Measurements from ENCODE around the gene DCUN1D4. TPM values are rescaled to one million over a fixed set of nuclear protein-coding genes. Genes with fewer than 3 reads are reported as not detected.

The DCUN1D4 gene
- total and polyA plus RNA-seq, 2 donors from 2014 or later: 17.0 to 50.7 TPM

DNA sequence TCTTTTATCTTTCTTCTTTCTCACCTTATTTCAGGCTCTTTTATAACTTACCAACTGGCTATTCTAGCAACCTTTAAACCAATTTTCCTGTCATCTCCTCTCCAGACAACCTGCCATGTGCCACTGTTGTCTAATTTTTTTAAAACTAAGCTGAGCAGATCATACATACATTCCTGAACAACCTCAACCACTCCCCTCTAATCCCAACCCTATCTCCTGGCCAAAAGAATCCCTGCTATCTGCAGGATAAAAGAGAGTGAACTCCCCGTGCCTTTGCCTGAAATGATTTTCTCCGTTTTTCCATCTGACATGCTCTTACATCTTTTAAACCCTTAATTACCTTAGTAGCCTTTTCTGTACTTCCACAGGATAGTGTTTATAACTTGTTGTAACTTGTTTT, 35.5 kb downstream of the DCUN1D4 start:
- Histone ChIP-seq H3K4me1 (ENCODE audit: control insufficient read depth in 2 of 3, insufficient read depth in 2 of 3, low read depth in 1 of 3, low read length in 3 of 3) (peaks cover 0 to 5% (median 0%) of the 10 kb centered on the region in 3 donors), H3K9me3 (ENCODE audit: control insufficient read depth in 2 of 3, insufficient read depth in 1 of 3, low read length in 3 of 3) (no peaks in the 10 kb centered on the region), H3K27ac (ENCODE audit: low read depth in 2 of 2, low read length in 2 of 2) (no peak overlapping the region), H3K9ac (ENCODE audit: low read length in 3 of 3) (no peak overlapping the region), H3K4me3 (ENCODE audit: low read length in 3 of 3) (no peak overlapping the region), H3K36me3 (ENCODE audit: control insufficient read depth in 2 of 3, insufficient read depth in 3 of 3, low read length in 3 of 3) (peaks cover 3 to 11% (median 4%) of the 10 kb centered on the region in 3 donors), H3K27me3 (ENCODE audit: control insufficient read depth, insufficient read depth, low read length) (no peaks in the 10 kb centered on the region)
- intact Hi-C loops (cut with DNase I): no loop called here
- DNase-seq (no peak), FAIRE-seq (no peak)
- TF ChIP-seq, protein P1, sequence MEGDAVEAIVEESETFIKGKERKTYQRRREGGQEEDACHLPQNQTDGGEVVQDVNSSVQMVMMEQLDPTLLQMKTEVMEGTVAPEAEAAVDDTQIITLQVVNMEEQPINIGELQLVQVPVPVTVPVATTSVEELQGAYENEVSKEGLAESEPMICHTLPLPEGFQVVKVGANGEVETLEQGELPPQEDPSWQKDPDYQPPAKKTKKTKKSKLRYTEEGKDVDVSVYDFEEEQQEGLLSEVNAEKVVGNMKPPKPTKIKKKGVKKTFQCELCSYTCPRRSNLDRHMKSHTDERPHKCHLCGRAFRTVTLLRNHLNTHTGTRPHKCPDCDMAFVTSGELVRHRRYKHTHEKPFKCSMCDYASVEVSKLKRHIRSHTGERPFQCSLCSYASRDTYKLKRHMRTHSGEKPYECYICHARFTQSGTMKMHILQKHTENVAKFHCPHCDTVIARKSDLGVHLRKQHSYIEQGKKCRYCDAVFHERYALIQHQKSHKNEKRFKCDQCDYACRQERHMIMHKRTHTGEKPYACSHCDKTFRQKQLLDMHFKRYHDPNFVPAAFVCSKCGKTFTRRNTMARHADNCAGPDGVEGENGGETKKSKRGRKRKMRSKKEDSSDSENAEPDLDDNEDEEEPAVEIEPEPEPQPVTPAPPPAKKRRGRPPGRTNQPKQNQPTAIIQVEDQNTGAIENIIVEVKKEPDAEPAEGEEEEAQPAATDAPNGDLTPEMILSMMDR (IDR thresholded peaks at IDR 0.05; ENCODE audit: borderline replicate concordance, extremely low read depth, insufficient read depth): no peak

DNA sequence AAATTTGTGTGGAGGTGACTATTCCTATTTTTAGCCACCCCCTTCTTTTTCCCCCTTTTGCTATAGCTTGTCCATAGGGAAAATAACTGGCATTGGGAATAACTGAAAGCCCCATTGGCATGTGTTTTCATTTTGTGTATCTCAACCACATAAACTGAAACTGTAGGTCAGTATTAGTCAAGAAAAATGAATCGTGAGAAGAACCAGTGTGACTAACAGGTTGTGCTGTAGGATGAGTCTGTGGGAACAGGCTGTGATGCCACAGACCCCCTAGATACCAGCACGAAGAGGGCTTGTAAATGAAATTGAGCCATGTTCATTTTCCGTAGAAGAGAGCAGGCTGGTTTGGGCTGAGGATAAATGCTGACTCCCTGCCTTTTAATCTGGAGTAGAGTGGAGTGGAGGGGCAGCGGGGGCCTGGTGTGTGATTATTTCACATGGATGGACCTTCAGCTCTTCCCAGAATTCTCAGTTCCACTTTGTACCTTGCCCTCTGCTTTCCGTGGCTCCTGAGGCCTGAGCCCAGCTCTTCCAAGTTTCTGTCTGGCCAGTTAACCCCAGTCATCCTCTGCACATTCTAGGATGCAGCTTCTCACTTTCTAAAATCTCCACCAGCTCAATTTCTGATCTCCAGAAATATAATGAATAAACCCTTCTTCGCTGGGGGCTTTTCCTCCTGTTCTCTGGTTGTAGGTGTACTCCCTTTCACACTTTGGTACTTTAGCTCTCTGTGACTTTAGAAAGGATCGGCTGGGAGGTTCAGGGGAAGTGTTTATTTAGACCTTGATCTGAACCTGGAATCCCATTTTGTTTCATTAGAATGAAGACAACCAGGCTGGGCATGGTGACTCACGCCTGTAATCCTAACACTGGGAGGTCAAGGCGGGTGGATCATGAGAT, 37.3 kb downstream of the DCUN1D4 start:
- Histone ChIP-seq H3K4me1 (ENCODE audit: control insufficient read depth in 2 of 3, insufficient read depth in 2 of 3, low read depth in 1 of 3, low read length in 3 of 3) (peaks cover 0 to 10% (median 0%) of the 10 kb centered on the region in 3 donors), H3K4me3 (ENCODE audit: low read length in 3 of 3) (no peak overlapping the region), H3K27ac (ENCODE audit: low read depth in 2 of 2, low read length in 2 of 2) (peak overlapping the region; percentile 59 to 74), H3K36me3 (ENCODE audit: control insufficient read depth in 2 of 3, insufficient read depth in 3 of 3, low read length in 3 of 3) (peaks cover 4 to 6% (median 5%) of the 10 kb centered on the region in 3 donors), H3K9me3 (ENCODE audit: control insufficient read depth in 2 of 3, insufficient read depth in 1 of 3, low read length in 3 of 3) (no peaks in the 10 kb centered on the region), H3K9ac (ENCODE audit: low read length in 3 of 3) (peak overlapping the region in 1 of 3 donors; percentile 10), H3K27me3 (ENCODE audit: control insufficient read depth, insufficient read depth, low read length) (no peaks in the 10 kb centered on the region)
- TF ChIP-seq, protein P1 (IDR thresholded peaks at IDR 0.05; ENCODE audit: borderline replicate concordance, extremely low read depth, insufficient read depth): no peak
- peak in 1 of 5 donors; percentile 37 for DNase-seq
- intact Hi-C loops (cut with DNase I): no loop called here
- no peak for FAIRE-seq

- no peaks in the 10 kb centered on the region for H3K27me3 ChIP-seq (ENCODE audit: control insufficient read depth, insufficient read depth, low read length)
- no peak overlapping the region for H3K4me3 ChIP-seq (ENCODE audit: low read length in 3 of 3)
- DNase-seq (no peak), FAIRE-seq (no peak)
- no peaks in the 10 kb centered on the region for H3K9me3 ChIP-seq (ENCODE audit: control insufficient read depth in 2 of 3, insufficient read depth in 1 of 3, low read length in 3 of 3)
- intact Hi-C loops (cut with DNase I): no loop called here
- TF ChIP-seq, protein P1 (IDR thresholded peaks at IDR 0.05; ENCODE audit: borderline replicate concordance, extremely low read depth, insufficient read depth): no peak
- H3K4me1 ChIP-seq (ENCODE audit: control insufficient read depth in 2 of 3, insufficient read depth in 2 of 3, low read depth in 1 of 3, low read length in 3 of 3): peaks cover 0 to 10% (median 0%) of the 10 kb centered on the region in 3 donors
- no peak overlapping the region for H3K27ac ChIP-seq (ENCODE audit: low read depth in 2 of 2, low read length in 2 of 2)
- no peak overlapping the region for H3K9ac ChIP-seq (ENCODE audit: low read length in 3 of 3)
- H3K36me3 ChIP-seq (ENCODE audit: control insufficient read depth in 2 of 3, insufficient read depth in 3 of 3, low read length in 3 of 3): peaks cover 3 to 12% (median 5%) of the 10 kb centered on the region in 3 donors
Measured at GRCh38 chr4:51884055-51884454, 41.1 kb downstream of the DCUN1D4 start.
